ENCODE results near the gene GALNT10.

DNA sequence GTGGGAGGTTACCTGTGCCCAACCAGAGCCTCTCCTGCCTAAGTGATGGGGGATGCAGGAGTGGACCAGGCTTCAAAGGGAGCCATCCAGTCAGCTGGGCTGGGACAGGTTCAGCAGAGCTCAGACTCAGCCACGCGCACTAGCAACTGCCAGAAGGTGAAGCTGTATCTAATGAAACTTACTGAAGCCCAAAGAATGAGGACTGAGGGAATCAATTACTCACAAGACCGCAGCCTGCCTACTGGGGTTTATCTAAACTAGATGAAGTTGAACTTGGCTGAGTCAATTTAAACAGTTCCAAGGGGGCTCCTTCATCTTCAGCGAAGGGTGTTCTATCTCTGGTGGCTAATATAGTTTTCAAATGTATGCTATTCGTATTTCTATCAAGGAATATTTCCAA lies 276.1 kb downstream of the GALNT10 start:
- TF ChIP-seq, protein P1, sequence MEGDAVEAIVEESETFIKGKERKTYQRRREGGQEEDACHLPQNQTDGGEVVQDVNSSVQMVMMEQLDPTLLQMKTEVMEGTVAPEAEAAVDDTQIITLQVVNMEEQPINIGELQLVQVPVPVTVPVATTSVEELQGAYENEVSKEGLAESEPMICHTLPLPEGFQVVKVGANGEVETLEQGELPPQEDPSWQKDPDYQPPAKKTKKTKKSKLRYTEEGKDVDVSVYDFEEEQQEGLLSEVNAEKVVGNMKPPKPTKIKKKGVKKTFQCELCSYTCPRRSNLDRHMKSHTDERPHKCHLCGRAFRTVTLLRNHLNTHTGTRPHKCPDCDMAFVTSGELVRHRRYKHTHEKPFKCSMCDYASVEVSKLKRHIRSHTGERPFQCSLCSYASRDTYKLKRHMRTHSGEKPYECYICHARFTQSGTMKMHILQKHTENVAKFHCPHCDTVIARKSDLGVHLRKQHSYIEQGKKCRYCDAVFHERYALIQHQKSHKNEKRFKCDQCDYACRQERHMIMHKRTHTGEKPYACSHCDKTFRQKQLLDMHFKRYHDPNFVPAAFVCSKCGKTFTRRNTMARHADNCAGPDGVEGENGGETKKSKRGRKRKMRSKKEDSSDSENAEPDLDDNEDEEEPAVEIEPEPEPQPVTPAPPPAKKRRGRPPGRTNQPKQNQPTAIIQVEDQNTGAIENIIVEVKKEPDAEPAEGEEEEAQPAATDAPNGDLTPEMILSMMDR (IDR thresholded peaks at IDR 0.05) = no peak
- TF ChIP-seq TEAD1 (CRISPR knock-in tag; IDR thresholded peaks at IDR 0.05) (no peak), SP1 (CRISPR knock-in tag; conservative IDR thresholded peaks at IDR 0.05) (no peak), ZNF121 (CRISPR knock-in tag; IDR thresholded peaks at IDR 0.05) (no peak)
- TF ChIP-seq, protein P2, sequence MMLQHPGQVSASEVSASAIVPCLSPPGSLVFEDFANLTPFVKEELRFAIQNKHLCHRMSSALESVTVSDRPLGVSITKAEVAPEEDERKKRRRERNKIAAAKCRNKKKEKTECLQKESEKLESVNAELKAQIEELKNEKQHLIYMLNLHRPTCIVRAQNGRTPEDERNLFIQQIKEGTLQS (CRISPR knock-in tag; conservative IDR thresholded peaks at IDR 0.05) = no peak
- TF ChIP-seq, protein P3, sequence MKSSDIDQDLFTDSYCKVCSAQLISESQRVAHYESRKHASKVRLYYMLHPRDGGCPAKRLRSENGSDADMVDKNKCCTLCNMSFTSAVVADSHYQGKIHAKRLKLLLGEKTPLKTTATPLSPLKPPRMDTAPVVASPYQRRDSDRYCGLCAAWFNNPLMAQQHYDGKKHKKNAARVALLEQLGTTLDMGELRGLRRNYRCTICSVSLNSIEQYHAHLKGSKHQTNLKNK (CRISPR knock-in tag; IDR thresholded peaks at IDR 0.05) = no peak
- TF ChIP-seq, protein P4, sequence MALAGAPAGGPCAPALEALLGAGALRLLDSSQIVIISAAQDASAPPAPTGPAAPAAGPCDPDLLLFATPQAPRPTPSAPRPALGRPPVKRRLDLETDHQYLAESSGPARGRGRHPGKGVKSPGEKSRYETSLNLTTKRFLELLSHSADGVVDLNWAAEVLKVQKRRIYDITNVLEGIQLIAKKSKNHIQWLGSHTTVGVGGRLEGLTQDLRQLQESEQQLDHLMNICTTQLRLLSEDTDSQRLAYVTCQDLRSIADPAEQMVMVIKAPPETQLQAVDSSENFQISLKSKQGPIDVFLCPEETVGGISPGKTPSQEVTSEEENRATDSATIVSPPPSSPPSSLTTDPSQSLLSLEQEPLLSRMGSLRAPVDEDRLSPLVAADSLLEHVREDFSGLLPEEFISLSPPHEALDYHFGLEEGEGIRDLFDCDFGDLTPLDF (CRISPR knock-in tag; IDR thresholded peaks at IDR 0.05) = no peak

Data from WTC11 (cell line).